IPS-20b (cell line): ENCODE measurements around the gene OR5AC2.

ENCODE experiments used
- H3K27ac ChIP-seq: one replicate; pipeline ENCODE4 v1.5.1; 2013; ENCODE audit warnings: low read length
- H3K27me3 ChIP-seq: 2 replicates; pipeline ENCODE4 v1.6.1; 2013; ENCODE audit warnings: mild to moderate bottlenecking, low read length, inconsistent platforms; ENCODE audit not compliant: insufficient read depth
- H3K36me3 ChIP-seq: 2 replicates; pipeline ENCODE4 v1.6.1; 2013; ENCODE audit warnings: low read depth, mild to moderate bottlenecking, inconsistent platforms, low read length, moderate library complexity; ENCODE audit not compliant: insufficient read depth
- H3K4me1 ChIP-seq: 2 replicates; pipeline ENCODE4 v1.6.1; 2013; ENCODE audit warnings: mild to moderate bottlenecking, control low read depth, inconsistent platforms, low read length, moderate library complexity; ENCODE audit not compliant: insufficient read depth
- H3K4me3 ChIP-seq: 2 replicates; pipeline ENCODE4 v1.5.1; 2013; ENCODE audit warnings: mild to moderate bottlenecking, low read length, inconsistent platforms
- H3K9ac ChIP-seq: 2 replicates; pipeline ENCODE4 v1.6.1; 2013; ENCODE audit warnings: low read depth, mild to moderate bottlenecking, inconsistent platforms, low read length, moderate library complexity
- H3K9me3 ChIP-seq: 2 replicates; pipeline ENCODE4 v1.6.1; 2013; ENCODE audit warnings: mild to moderate bottlenecking, low read depth, low read length, inconsistent platforms; ENCODE audit not compliant: insufficient read depth

OR5AC2 gene

DNA sequence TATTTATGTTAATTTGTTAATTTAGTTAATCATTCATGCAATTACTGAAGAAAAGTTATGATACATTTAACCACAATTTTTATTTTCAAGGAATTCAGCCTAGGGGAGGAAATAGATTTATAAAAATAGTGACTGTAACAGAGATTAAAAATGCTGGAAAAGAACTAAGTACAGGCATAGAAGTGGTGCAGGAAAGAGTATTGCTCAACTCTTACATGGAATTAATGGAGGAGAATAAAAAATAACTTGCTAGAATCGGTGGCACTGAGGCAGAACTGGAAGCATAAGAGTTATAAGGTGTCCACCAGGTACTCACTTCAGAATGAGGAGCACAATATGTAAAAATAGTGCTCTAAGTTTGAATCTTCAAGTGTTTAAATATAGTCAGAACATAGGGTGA lies 13.5 kb upstream of the OR5AC2 start:
- Histone ChIP-seq H3K27me3 (no peaks in the 10 kb centered on the region), H3K9ac (no peak overlapping the region), H3K36me3 (no peaks in the 10 kb centered on the region), H3K9me3 (no peaks in the 10 kb centered on the region), H3K4me1 (no peaks in the 10 kb centered on the region), H3K27ac (no peak overlapping the region), H3K4me3 (no peak overlapping the region)

DNA sequence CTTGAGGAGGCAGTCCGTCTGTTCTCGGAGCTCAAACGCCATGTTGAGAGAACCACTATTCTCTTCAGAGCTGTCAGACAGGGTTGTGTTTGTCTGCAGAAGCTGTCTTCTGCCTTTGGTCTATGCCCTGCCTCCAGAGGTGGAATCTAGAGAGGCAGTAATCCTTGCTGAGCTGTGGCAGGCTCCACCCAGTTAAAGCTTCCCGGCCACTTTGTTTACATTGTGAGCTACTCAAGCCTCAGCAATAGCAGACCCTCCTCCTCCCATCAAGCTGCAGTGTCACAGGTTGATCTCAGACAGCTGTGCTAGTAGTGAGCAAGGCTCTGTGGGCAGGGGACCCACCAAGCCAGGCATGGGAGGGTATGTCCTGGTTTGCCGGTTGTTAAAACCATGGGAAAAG lies 8.9 kb downstream of the OR5AC2 start:
- Histone ChIP-seq H3K36me3 (no peaks in the 10 kb centered on the region), H3K27me3 (no peaks in the 10 kb centered on the region), H3K27ac (no peak overlapping the region), H3K9ac (no peak overlapping the region), H3K4me1 (no peaks in the 10 kb centered on the region), H3K4me3 (no peak overlapping the region), H3K9me3 (no peaks in the 10 kb centered on the region)

DNA sequence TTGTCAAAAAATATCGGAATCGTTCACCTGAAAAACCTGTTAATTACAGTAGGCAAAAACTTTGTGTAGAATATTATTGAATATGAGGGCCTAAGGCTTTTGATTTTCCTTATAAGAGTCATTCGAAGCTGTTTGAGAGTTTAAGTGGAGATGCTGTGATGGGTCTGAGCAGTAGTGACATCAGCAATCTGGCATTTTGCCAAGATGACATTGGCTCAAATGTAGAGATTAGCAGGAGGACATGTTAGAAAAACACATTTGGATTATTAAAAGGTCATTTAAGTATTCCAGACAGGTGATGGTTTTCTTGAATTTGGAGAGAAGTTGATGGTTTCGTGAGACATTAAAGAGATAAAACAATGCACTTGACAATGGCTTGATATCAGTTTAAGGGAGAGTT lies 12.9 kb downstream of the OR5AC2 start:
- Histone ChIP-seq H3K27me3 (no peaks in the 10 kb centered on the region), H3K4me1 (no peaks in the 10 kb centered on the region), H3K4me3 (no peak overlapping the region), H3K9me3 (no peaks in the 10 kb centered on the region), H3K36me3 (no peaks in the 10 kb centered on the region), H3K27ac (no peak overlapping the region), H3K9ac (no peak overlapping the region)

DNA sequence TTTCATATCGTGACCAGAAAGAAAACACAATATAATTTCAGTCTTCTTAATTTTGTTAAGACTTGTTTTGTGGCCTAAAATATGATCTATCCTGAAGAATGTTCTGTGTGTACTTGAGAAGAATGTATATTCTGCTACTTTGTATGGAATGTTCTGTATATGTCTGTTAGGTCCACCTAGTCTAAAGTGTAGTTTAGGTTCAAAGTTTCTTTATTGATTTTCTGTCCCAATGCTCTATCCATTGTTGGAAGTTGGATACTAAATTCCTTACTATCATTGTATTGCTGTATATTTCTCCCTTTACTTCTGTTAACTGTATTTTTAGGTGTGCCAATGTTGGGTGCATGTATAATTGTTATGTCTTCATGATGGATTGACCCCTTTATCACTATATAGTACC lies 21.2 kb downstream of the OR5AC2 start:
- Histone ChIP-seq H3K9me3 (peaks cover 5% of the 10 kb centered on the region), H3K4me3 (no peak overlapping the region), H3K27me3 (no peaks in the 10 kb centered on the region), H3K27ac (no peak overlapping the region), H3K9ac (no peak overlapping the region), H3K36me3 (no peaks in the 10 kb centered on the region), H3K4me1 (peaks cover 3% of the 10 kb centered on the region; the same call in 1 of the 2 replicates)

DNA sequence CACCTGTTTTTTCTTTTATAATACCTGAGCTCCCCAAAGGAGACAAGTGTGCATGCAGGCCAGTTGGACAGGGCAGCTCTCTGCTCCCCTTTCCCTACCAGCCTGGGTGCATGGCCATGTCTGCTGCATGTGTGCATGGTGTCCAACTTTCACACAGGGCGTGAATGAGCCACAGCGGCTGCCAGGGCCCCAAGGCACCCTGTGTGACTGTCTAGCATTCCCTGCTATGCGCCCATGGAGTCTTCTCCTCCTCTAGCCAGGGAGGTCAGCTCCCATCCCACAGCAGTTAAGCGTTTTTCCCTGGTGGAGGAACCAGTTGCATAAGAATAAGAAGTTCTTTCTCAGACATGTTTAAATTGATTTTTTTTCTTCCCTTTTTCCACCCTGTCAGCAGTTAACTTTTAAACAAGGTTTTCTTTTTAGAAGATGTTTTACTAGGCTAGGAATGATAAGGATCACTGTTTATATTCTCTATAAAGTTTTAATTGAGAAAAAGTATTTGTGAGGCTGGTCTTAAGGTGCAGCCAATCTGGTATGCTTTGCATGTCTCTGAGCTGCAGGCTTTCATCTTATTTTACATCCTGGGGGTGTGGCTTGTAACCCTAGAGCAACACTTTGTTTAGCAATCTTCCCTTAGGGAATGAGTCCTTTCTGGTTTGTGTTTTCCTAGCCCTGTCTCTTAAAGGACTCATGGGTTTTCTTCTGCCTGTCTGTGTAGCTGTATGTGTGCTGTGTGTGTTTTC lies 23.0 kb downstream of the OR5AC2 start:
- H3K36me3 ChIP-seq, result no peaks in the 10 kb centered on the region
- no peak overlapping the region for H3K9ac ChIP-seq
- peaks cover 3% of the 10 kb centered on the region; the same call in 1 of the 2 replicates for H3K4me1 ChIP-seq
- H3K9me3 ChIP-seq, result peaks cover 5% of the 10 kb centered on the region
- no peak overlapping the region for H3K27ac ChIP-seq
- H3K4me3 ChIP-seq, result no peak overlapping the region; the same call in 1 of the 2 replicates
- H3K27me3 ChIP-seq, result no peaks in the 10 kb centered on the region

DNA sequence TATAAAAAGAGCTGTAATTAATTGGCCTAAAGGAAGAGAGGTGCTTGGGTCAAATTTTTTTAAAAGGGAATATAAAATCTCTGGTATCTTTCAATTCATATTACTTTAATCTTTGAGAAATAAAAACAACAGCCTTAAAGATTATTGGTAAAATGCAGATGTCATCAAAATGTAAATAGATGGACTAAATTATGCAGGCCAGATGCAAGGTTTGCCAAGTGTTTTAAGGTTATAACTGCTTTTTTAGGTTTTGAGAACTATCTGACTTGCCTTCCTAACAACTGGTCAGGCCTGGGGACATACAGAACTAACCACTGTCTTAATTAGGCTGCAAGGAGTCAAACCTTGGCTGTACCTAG lies 23.6 kb downstream of the OR5AC2 start:
- H3K9me3 ChIP-seq, result peaks cover 5% of the 10 kb centered on the region
- no peak overlapping the region for H3K9ac ChIP-seq
- peaks cover 3% of the 10 kb centered on the region; the same call in 1 of the 2 replicates for H3K4me1 ChIP-seq
- no peak overlapping the region for H3K27ac ChIP-seq
- H3K36me3 ChIP-seq, result no peaks in the 10 kb centered on the region
- H3K4me3 ChIP-seq, result no peak overlapping the region; the same call in 1 of the 2 replicates
- no peaks in the 10 kb centered on the region for H3K27me3 ChIP-seq

DNA sequence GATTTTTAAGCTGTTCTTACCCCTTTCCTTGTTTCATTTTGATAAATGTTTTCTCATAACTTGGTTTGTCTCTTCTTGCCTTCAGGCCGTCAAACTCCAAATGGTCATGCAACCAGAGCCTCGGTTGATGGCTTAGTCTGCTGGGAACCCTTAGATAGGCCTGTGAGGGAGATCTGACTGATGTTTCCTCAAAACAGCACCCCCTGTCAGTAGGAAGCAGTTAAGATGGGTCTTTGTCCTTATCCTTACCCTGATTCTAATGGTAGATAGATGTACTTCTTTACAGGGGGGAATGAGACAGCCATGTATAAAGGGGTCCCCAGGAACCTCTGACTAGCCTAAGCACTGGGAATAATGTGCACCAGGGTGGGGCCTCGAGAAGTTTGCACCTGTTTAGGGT lies 27.3 kb downstream of the OR5AC2 start:
- H3K9ac ChIP-seq, result no peak overlapping the region
- H3K9me3 ChIP-seq, result peaks cover 5% of the 10 kb centered on the region
- H3K27ac ChIP-seq, result no peak overlapping the region
- no peak overlapping the region for H3K4me3 ChIP-seq
- H3K36me3 ChIP-seq, result no peaks in the 10 kb centered on the region
- H3K4me1 ChIP-seq, result peaks cover 3% of the 10 kb centered on the region; the same call in 1 of the 2 replicates
- no peaks in the 10 kb centered on the region for H3K27me3 ChIP-seq

DNA sequence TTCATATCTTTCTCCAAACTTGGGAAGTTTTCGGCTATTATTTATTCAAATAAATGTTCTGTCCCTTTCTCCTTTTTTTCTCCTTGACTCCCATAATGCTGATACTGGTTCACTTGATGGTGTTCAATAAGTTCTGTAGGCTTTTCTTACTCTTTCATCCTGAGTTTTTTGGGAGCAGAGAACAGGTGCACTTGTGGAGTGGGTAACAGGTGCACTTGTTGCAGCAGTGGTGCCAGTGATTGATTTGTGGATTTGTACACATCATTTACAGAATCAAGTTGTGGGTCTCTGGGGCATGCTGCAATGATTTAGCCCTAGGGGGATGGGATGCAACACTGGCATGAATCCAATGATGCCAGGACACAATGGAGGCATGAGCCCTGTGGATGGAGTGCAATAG lies 28.7 kb downstream of the OR5AC2 start:
- H3K27me3 ChIP-seq, result no peaks in the 10 kb centered on the region
- no peak overlapping the region for H3K4me3 ChIP-seq
- peaks cover 4% of the 10 kb centered on the region for H3K9me3 ChIP-seq
- H3K9ac ChIP-seq, result no peak overlapping the region
- H3K27ac ChIP-seq, result no peak overlapping the region
- no peaks in the 10 kb centered on the region for H3K36me3 ChIP-seq
- no peaks in the 10 kb centered on the region; the same call in 1 of the 2 replicates for H3K4me1 ChIP-seq

DNA sequence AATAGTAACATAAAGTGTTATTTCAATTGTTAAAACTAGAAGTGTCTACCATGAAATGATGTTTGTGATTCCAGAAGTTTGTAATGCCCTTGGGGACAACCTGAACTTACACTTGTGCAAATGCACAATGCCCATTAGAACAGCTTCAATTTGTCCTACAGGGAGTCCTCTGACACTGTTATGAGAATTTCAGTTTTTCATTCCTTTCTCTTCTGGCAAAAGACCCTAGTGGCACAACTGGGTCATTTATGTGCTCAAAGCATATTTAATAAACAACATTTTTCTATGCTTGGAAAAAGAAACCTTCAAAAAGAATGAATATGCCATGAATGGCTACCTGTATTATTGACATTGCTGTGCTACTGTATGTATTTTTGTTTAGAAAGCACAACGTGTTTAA lies 43.4 kb downstream of the OR5AC2 start, which contains the start of gene OR5H1:
Gene OR5H1, plus strand, starts transcription at position 301 of the 400 bp plus-strand sequence. CDS start 1,977 bp downstream, outside the sequence.
- no peak within 1 kb of the TSS for H3K4me3 ChIP-seq

DNA sequence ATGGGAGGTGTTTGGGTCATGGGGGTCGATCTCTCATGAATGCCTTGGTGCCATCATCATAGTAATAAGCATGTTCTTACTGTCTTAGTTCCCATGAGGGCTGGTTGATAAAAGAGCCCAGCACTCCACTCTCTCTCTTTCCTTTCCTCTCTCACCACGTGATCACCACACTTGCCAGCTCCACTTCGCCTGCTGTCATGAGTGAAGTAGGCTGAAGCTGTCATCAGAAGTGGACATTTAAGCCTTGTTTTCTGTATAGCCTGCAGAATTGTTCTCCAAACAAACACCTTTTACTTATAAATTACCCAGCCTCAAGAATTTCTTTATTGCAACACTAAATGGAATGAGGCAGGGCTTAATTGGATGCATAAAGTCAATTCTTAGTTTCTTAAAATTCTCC lies 49.7 kb downstream of the OR5AC2 start:
- Histone ChIP-seq H3K4me1 (peaks cover 10% of the 10 kb centered on the region), H3K9ac (no peak overlapping the region), H3K4me3 (no peak overlapping the region), H3K9me3 (no peaks in the 10 kb centered on the region), H3K27me3 (no peaks in the 10 kb centered on the region), H3K36me3 (no peaks in the 10 kb centered on the region), H3K27ac (no peak overlapping the region)

More for the DNA sequence above, 43.4 kb downstream of the OR5AC2 start, which contains the start of gene OR5H1:
- H3K9ac ChIP-seq, result no peak within 1 kb of the TSS
- H3K27me3 ChIP-seq, result no peaks in the 10 kb centered on the region
- H3K4me1 ChIP-seq, result no peaks in the 10 kb centered on the region
- no peaks in the 10 kb centered on the region for H3K9me3 ChIP-seq
- H3K36me3 ChIP-seq, result no peaks in the 10 kb centered on the region
- no peak within 1 kb of the TSS for H3K27ac ChIP-seq
